Stomach (tissue), 9 donors: ENCODE measurements around the gene RNF151. TPM values are rescaled to one million over a fixed set of nuclear protein-coding genes. Genes with fewer than 3 reads are reported as not detected.

Experiments
- DNase-seq, 2 donors: peaks; one replicate each; pipeline versions ENCODE4 v3.0.0 to v3.0.0-alpha.2; 2013 to 2019
- H3K27ac ChIP-seq, 5 donors: fragments of 200-600 bp in 4 of 5; sonication (generic) in 4 of 5; one replicate each; pipeline ENCODE4 v1.5.1; 2013 to 2019; ENCODE audit warnings: mild to moderate bottlenecking in 1 of 5, moderate library complexity in 1 of 5
- H3K27me3 ChIP-seq, 3 donors: fragments of 200-600 bp; sonication (generic); one replicate each; pipeline ENCODE4 v1.5.1; 2017 to 2019; ENCODE audit warnings: mixed run types in 1 of 3
- H3K36me3 ChIP-seq, 4 donors: fragments of 200-600 bp; sonication (generic); 1 replicate in 3 of 4; 2 replicates in 1 of 4; pipeline ENCODE4 v1.5.1; 2016 to 2019
- H3K4me1 ChIP-seq, 4 donors: fragments of 200-600 bp; sonication (generic); one replicate each; pipeline ENCODE4 v1.5.1; 2016 to 2019
- H3K4me3 ChIP-seq, 4 donors: fragments of 200-600 bp; sonication (generic) in 3 of 4; one replicate each; pipeline ENCODE4 v1.5.1; 2016 to 2019; ENCODE audit warnings: mild to moderate bottlenecking in 1 of 4
- H3K9me3 ChIP-seq, 4 donors: fragments of 200-600 bp; sonication (generic); one replicate each; pipeline ENCODE4 v1.5.1; 2016 to 2019
- CTCF ChIP-seq, 7 experiments: fragments of 450-650 bp in 4 of 7; fragments of 200-600 bp in 3 of 7; sonication (generic) in 3 of 7; IDR thresholded peaks; one replicate each; pipeline ENCODE4 v1.5.1; 2016 to 2019; ENCODE audit warnings: antibody characterized with exemption in 7 of 7, control low read depth in 2 of 7, mild to moderate bottlenecking in 1 of 7
- EP300 ChIP-seq: sonication (generic); formaldehyde crosslinking; IDR thresholded peaks from one replicate; pipeline ENCODE4 v1.6.1; 2017; ENCODE audit warnings: antibody characterized with exemption
- POLR2A ChIP-seq, 4 donors: fragments of 450-650 bp; IDR thresholded peaks; one replicate each; pipeline ENCODE4 v1.6.1; 2016; ENCODE audit warnings: antibody characterized with exemption in 4 of 4, control low read depth in 2 of 4, mild to moderate bottlenecking in 1 of 4, moderate library complexity in 1 of 4
- POLR2AphosphoS5 ChIP-seq, 3 donors: sonication (generic); formaldehyde crosslinking; IDR thresholded peaks; one replicate each; pipeline ENCODE4 v1.6.1; 2016; ENCODE audit warnings: antibody characterized with exemption in 3 of 3
- WGBS, 5 donors: extraction: QIAGEN DNeasy Blood & Tissue Kit in 3 of 5; methylation state at CpG; one replicate each; pipeline versions ENCODE4 v1.1.5 to v1.1.7; 2013 to 2018; 5-methylcytosine and 5-hydroxymethylcytosine counted together
- intact Hi-C: fragments of 100-400 bp; cut with DNase I; formaldehyde crosslinking; loops from one replicate; pipeline ENCODE4 v1.15.1; 2023; ENCODE audit warnings: low total_unique reads
- polyA plus RNA-seq, 3 donors: library from polyadenylated mRNA; stranded (reverse); fragments of 200-250 nt; gene quantifications; one replicate each; pipeline ENCODE4 v1.2.3, GENCODE V29; 2013
- total RNA-seq, 5 donors: library from RNA; depleted of rRNA; stranded (reverse); fragments of >200 nt; gene quantifications; one replicate each; pipeline versions ENCODE4 v1.1.0 to v1.2.3, GENCODE V29; 2014 to 2016
- donor health status: healthy with polysubstance abuse.
- donor health status: Bipolar disorder and iron deficiency.
- donor health status: healthy.

Gene RNF151
- total and polyA plus RNA-seq, 8 donors: not detected

GRCh38 chr16:1991948-1992703, 25.5 kb downstream of the RNF151 start:
- DNase-seq: peak; percentile 95 to 97
- intact Hi-C loops: no loop called here
- H3K4me3 ChIP-seq: peak overlapping the region; percentile 38 to 45 (median 40)
- peaks cover 27 to 48% (median 43%) of the 10 kb centered on the region in 4 donors for H3K4me1 ChIP-seq
- no peak for TF ChIP-seq EP300
- no peak for TF ChIP-seq POLR2A (IDR thresholded peaks at IDR 0.05)
- no peak for TF ChIP-seq CTCF (IDR thresholded peaks at IDR 0.05)
- TF ChIP-seq POLR2AphosphoS5 (IDR thresholded peaks at IDR 0.05): peak in 2 of 3 donors; percentile 74 to 83
- H3K27ac ChIP-seq: peak overlapping the region; percentile 40 to 73 (median 70)
- H3K9me3 ChIP-seq: no peaks in the 10 kb centered on the region
- WGBS, 5 donors: 3 to 19% (median 9%) methylated on average over 33 to 93 of the region's 96 CpGs
- peaks cover 7 to 53% (median 35%) of the 10 kb centered on the region in 3 donors for H3K27me3 ChIP-seq
- peaks cover 0 to 17% (median 9%) of the 10 kb centered on the region in 4 donors for H3K36me3 ChIP-seq

- DNase-seq: no peak
- WGBS, 5 donors: 53 to 61% (median 56%) methylated on average over 22 to 50 of the region's 50 CpGs
- Histone ChIP-seq H3K4me3 (peak overlapping the region in 2 of 4 donors; percentile 38 to 45), H3K27me3 (peaks cover 7 to 53% (median 35%) of the 10 kb centered on the region in 3 donors), H3K36me3 (peaks cover 3 to 20% (median 13%) of the 10 kb centered on the region in 4 donors), H3K27ac (peak overlapping the region in 3 of 5 donors; percentile 70 to 73 (median 71)), H3K4me1 (peaks cover 27 to 48% (median 43%) of the 10 kb centered on the region in 4 donors), H3K9me3 (no peaks in the 10 kb centered on the region)
- TF ChIP-seq EP300: no peak
- no peak for TF ChIP-seq POLR2A (IDR thresholded peaks at IDR 0.05)
- no peak for TF ChIP-seq CTCF (IDR thresholded peaks at IDR 0.05)
- TF ChIP-seq POLR2AphosphoS5 (IDR thresholded peaks at IDR 0.05): no peak
- intact Hi-C loops: no loop called here
Observed at GRCh38 chr16:1992704-1993317, 26.2 kb downstream of the RNF151 start.

GRCh38 chr16:1993731-1994131, 27.1 kb downstream of the RNF151 start:
- H3K36me3 ChIP-seq: peaks cover 12 to 30% (median 22%) of the 10 kb centered on the region in 4 donors
- no peak overlapping the region for H3K4me3 ChIP-seq
- H3K4me1 ChIP-seq: peaks cover 27 to 48% (median 41%) of the 10 kb centered on the region in 4 donors
- WGBS, 5 donors: 13 to 59% (median 51%) methylated on average over 1 to 2 of the region's 2 CpGs
- DNase-seq: no peak
- intact Hi-C loops: no loop called here
- H3K27me3 ChIP-seq: peaks cover 7 to 45% (median 31%) of the 10 kb centered on the region in 3 donors
- no peak for TF ChIP-seq CTCF (IDR thresholded peaks at IDR 0.05)
- no peak for TF ChIP-seq POLR2AphosphoS5 (IDR thresholded peaks at IDR 0.05)
- no peak for TF ChIP-seq POLR2A (IDR thresholded peaks at IDR 0.05)
- TF ChIP-seq EP300: no peak
- H3K9me3 ChIP-seq: no peaks in the 10 kb centered on the region
- H3K27ac ChIP-seq: no peak overlapping the region

GRCh38 chr16:1997494-1998359, 31.1 kb downstream of the RNF151 start:
- Histone ChIP-seq H3K4me1 (peaks cover 0 to 10% (median 2%) of the 10 kb centered on the region in 4 donors), H3K27ac (peak overlapping the region in 4 of 5 donors; percentile 9 to 53 (median 41)), H3K9me3 (no peaks in the 10 kb centered on the region), H3K36me3 (peaks cover 51 to 70% (median 61%) of the 10 kb centered on the region in 4 donors), H3K4me3 (no peak overlapping the region), H3K27me3 (peaks cover 0 to 5% (median 0%) of the 10 kb centered on the region in 3 donors)
- intact Hi-C loops: no loop called here
- DNase-seq: no peak
- WGBS, 5 donors: 72 to 83% (median 79%) methylated on average over 22 to 26 of the region's 26 CpGs
- TF ChIP-seq CTCF (IDR thresholded peaks at IDR 0.05) (no peak), EP300 (no peak), POLR2A (IDR thresholded peaks at IDR 0.05) (no peak), POLR2AphosphoS5 (IDR thresholded peaks at IDR 0.05) (no peak)
